Posterior cingulate gyrus (tissue), 11 donors: ENCODE data around the gene KAT6B.

Source experiments
- DNase-seq, 10 donors: peaks; one replicate each; pipeline versions ENCODE4 v3.0.0 to v3.0.0-alpha.2; 2020 to 2021; ENCODE audit warnings: mixed read lengths in 3 of 10
- intact Hi-C: fragments of 100-400 bp; cut with DNase I; formaldehyde crosslinking; loops from one replicate; pipeline ENCODE4 v1.15.1; 2023

The KAT6B gene

GRCh38 chr10:75072727-75073126 lies 246.3 kb downstream of the KAT6B start:
- intact Hi-C loops = no loop called here
- DNase-seq = no peak

- intact Hi-C loops = no loop called here
Measured at GRCh38 chr10:75073442-75073841, 247.0 kb downstream of the KAT6B start.

GRCh38 chr10:75074711-75075445 lies 248.5 kb downstream of the KAT6B start:
- DNase-seq = no peak
- intact Hi-C loops = no loop called here

More at GRCh38 chr10:75073442-75073841, 247.0 kb downstream of the KAT6B start:
- no peak for DNase-seq

- no peak for DNase-seq
- intact Hi-C loops = no loop called here
Measured at GRCh38 chr10:75076348-75076747, 249.9 kb downstream of the KAT6B start.

- no peak for DNase-seq
- intact Hi-C loops = no loop called here
Measured at GRCh38 chr10:75079436-75080083, 253.2 kb downstream of the KAT6B start.

- intact Hi-C loops = no loop called here
- no peak for DNase-seq
Measured at GRCh38 chr10:75080554-75080953, 254.2 kb downstream of the KAT6B start.

- DNase-seq = no peak
- intact Hi-C loops = no loop called here
Measured at GRCh38 chr10:75081379-75081778, 255.0 kb downstream of the KAT6B start.
